ENCODE data around the gene PITX1.

- TF ChIP-seq CTCF (IDR thresholded peaks at IDR 0.05) (no peak), POLR2A (IDR thresholded peaks at IDR 0.05) (no peak)
These were observed 1.6 kb upstream of the PITX1 start for GRCh38 chr5:135035678-135036030.
